ENCODE measurements around the gene WFIKKN2. TPM values are rescaled to one million over a fixed set of nuclear protein-coding genes. Genes with fewer than 3 reads are reported as not detected.

Gene WFIKKN2
- polyA plus RNA-seq, 1 experiment = not detected

GRCh38 chr17:50891577-50891989 is 56.2 kb downstream of the WFIKKN2 start:
- Histone ChIP-seq H3K36me3 (ENCODE audit: control insufficient read depth, insufficient read depth, low read length) (no peaks in the 10 kb centered on the region), H3K27me3 (ENCODE audit: control insufficient read depth, insufficient read depth, low read length) (peaks cover 5% of the 10 kb centered on the region; the same call in 1 of the 2 replicates), H3K4me3 (ENCODE audit: low read depth, low read length) (no peak overlapping the region)
- DNase-seq (ENCODE audit: low read depth) = no peak
- TF ChIP-seq, protein P1, sequence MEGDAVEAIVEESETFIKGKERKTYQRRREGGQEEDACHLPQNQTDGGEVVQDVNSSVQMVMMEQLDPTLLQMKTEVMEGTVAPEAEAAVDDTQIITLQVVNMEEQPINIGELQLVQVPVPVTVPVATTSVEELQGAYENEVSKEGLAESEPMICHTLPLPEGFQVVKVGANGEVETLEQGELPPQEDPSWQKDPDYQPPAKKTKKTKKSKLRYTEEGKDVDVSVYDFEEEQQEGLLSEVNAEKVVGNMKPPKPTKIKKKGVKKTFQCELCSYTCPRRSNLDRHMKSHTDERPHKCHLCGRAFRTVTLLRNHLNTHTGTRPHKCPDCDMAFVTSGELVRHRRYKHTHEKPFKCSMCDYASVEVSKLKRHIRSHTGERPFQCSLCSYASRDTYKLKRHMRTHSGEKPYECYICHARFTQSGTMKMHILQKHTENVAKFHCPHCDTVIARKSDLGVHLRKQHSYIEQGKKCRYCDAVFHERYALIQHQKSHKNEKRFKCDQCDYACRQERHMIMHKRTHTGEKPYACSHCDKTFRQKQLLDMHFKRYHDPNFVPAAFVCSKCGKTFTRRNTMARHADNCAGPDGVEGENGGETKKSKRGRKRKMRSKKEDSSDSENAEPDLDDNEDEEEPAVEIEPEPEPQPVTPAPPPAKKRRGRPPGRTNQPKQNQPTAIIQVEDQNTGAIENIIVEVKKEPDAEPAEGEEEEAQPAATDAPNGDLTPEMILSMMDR (IDR thresholded peaks at IDR 0.05; ENCODE audit: insufficient read depth, low read depth, low read length) = no peak
- POLR2A ChIA-PET = interaction anchor here (0.6 kb wide), 1 partner anchor 12 kb away, joined by 9 read pairs; no protein-coding TSS in a partner anchor
- CTCF ChIA-PET = no interaction called here

Small RNA genes within 50 kb of the gene (small RNA-seq; reads per million reads assigned to genes)
- not detected for gene AC005921.1 (ENCODE audit: insufficient read length, low read depth, low replicate concordance)

Other genes with a start within 250 kb of the WFIKKN2 start
- gene ABCC3, start 200.7 kb upstream of the WFIKKN2 start, polyA plus RNA-seq (2011; rRNA removed) = 37.2 and 56.4 TPM in 2 replicates
- gene ANKRD40, start 127.7 kb upstream of the WFIKKN2 start, polyA plus RNA-seq (2011; rRNA removed) = 19.0 and 29.5 TPM in 2 replicates
- gene LUC7L3, start 116.0 kb upstream of the WFIKKN2 start, polyA plus RNA-seq (2011; rRNA removed) = 55.6 and 63.2 TPM in 2 replicates
- gene ANKRD40CL, start 68.1 kb upstream of the WFIKKN2 start, polyA plus RNA-seq (2011; rRNA removed) = not detected in 2 replicates
- gene TOB1, start 30.8 kb downstream of the WFIKKN2 start, polyA plus RNA-seq (2011; rRNA removed) = 16.1 and 16.8 TPM in 2 replicates